SK-N-SH (cell line): Measurements from ENCODE around the gene AP1M2. TPM values are rescaled to one million over a fixed set of nuclear protein-coding genes. Genes with fewer than 3 reads are reported as not detected.

Source experiments
- CTCF ChIA-PET: fragments of 300-600, 350-600 bp; formaldehyde crosslinking; extraction: SDS; loops from one replicate; lab custom pipeline; 2021; lab: Yijun Ruan, JAX
- POLR2A ChIA-PET: fragments of 350-600 bp; sonication (Branson Sonifier 250); formaldehyde crosslinking; extraction: SDS; loops from one replicate; lab custom pipeline; 2020; ENCODE audit warnings: antibody characterized with exemption, inconsistent platforms; lab: Yijun Ruan, JAX
- DNase-seq: peaks from one replicate; pipeline ENCODE4 v3.0.0; 2012
- H2AFZ ChIP-seq: fragments of 200-600 bp; sonication (generic); 2 replicates; pipeline ENCODE4 v1.8.1; 2016; ENCODE audit warnings: antibody characterized with exemption, mild to moderate bottlenecking, low read depth
- H3F3A ChIP-seq: fragments of 200-600 bp; sonication (generic); replicated peaks from 2 replicates; pipeline ENCODE3; 2016; ENCODE audit warnings: antibody characterized with exemption, mild to moderate bottlenecking; ENCODE audit not compliant: insufficient read depth
- H3K27ac ChIP-seq, 2 experiments: fragments of 200-500 bp in 1 of 2; fragments of 200-600 bp in 1 of 2; sonication (Bioruptor generic) in 1 of 2; sonication (generic), shearing (Covaris generic) in 1 of 2; 2 replicates each; pipeline versions ENCODE4 v1.5.1 to v1.6.1; 2014 to 2016; ENCODE audit warnings: low read depth in 2 of 2, inconsistent platforms in 1 of 2, low read length in 1 of 2, mild to moderate bottlenecking in 1 of 2, mixed read lengths in 1 of 2
- H3K27me3 ChIP-seq: fragments of 200-600 bp; sonication (generic), shearing (Covaris generic); 2 replicates; pipeline ENCODE4 v1.6.1; 2016; ENCODE audit warnings: mixed run types; ENCODE audit not compliant: insufficient read depth
- H3K36me3 ChIP-seq, 2 experiments: fragments of 200-500 bp in 1 of 2; fragments of 200-600 bp in 1 of 2; sonication (Bioruptor generic) in 1 of 2; sonication (generic) in 1 of 2; replicated peaks in 1 of 2; 2 replicates each; pipeline versions ENCODE3 to v1.5.1; 2014 to 2016; ENCODE audit warnings: low read length in 1 of 2, mild to moderate bottlenecking in 1 of 2; ENCODE audit not compliant: insufficient read depth in 2 of 2, control insufficient read depth in 1 of 2
- H3K4me1 ChIP-seq, 2 experiments: fragments of 200-500 bp in 1 of 2; fragments of 200-600 bp in 1 of 2; sonication (Bioruptor generic) in 1 of 2; sonication (generic), shearing (Covaris generic) in 1 of 2; 2 replicates each; pipeline versions ENCODE4 v1.5.1 to v1.6.1; 2014 to 2016; ENCODE audit warnings: low read depth in 1 of 2, low read length in 1 of 2, mixed run types in 1 of 2; ENCODE audit not compliant: insufficient read depth in 2 of 2, control insufficient read depth in 1 of 2
- H3K4me2 ChIP-seq: fragments of 200-600 bp; sonication (generic), shearing (Covaris generic); 2 replicates; pipeline ENCODE4 v1.6.1; 2017; ENCODE audit warnings: mixed run types
- H3K4me3 ChIP-seq, 2 experiments: fragments of 200-500 bp in 1 of 2; fragments of 200-600 bp in 1 of 2; sonication (Bioruptor generic) in 1 of 2; sonication (generic), shearing (Covaris generic) in 1 of 2; 2 replicates each; pipeline versions ENCODE4 v1.5.1 to v1.8.1; 2014 to 2016; ENCODE audit warnings: low read depth in 2 of 2, inconsistent platforms in 1 of 2, low read length in 1 of 2, mild to moderate bottlenecking in 1 of 2, mixed read lengths in 1 of 2, moderate library complexity in 1 of 2
- H3K79me2 ChIP-seq: fragments of 200-600 bp; sonication (generic); 2 replicates; pipeline ENCODE4 v1.8.1; 2017; ENCODE audit warnings: mild to moderate bottlenecking; ENCODE audit not compliant: insufficient read depth
- H3K9ac ChIP-seq: fragments of 200-600 bp; sonication (generic); 2 replicates; pipeline ENCODE4 v1.6.1; 2017; ENCODE audit warnings: mixed run types
- H3K9me2 ChIP-seq: fragments of 200-600 bp; sonication (generic); 2 replicates; pipeline ENCODE4 v1.6.1; 2017; ENCODE audit warnings: mixed run types
- H3K9me3 ChIP-seq: fragments of 200-600 bp; sonication (generic); 2 replicates; pipeline ENCODE4 v1.6.1; 2017; ENCODE audit warnings: mixed run types, mild to moderate bottlenecking, moderate library complexity
- H4K20me1 ChIP-seq: fragments of 200-600 bp; sonication (generic); 2 replicates; pipeline ENCODE4 v1.6.1; 2017; ENCODE audit warnings: mild to moderate bottlenecking, mixed run types; ENCODE audit not compliant: insufficient read depth
- ELF1 ChIP-seq: IDR thresholded peaks from 2 replicates; pipeline ENCODE4 v1.4.0; 2012
- FOXJ3 ChIP-seq: sonication (generic); formaldehyde crosslinking; IDR thresholded peaks from 2 replicates; pipeline ENCODE4 v1.5.1; 2020; ENCODE audit warnings: mild to moderate bottlenecking, missing genetic modification reagents
- FOXM1 ChIP-seq: IDR thresholded peaks from 2 replicates; pipeline ENCODE4 v1.4.0; 2012; ENCODE audit warnings: low read depth, mild to moderate bottlenecking
- MAX ChIP-seq: IDR thresholded peaks from 2 replicates; pipeline ENCODE4 v1.4.0; 2012; ENCODE audit warnings: low read depth
- MEF2A ChIP-seq: IDR thresholded peaks from 2 replicates; pipeline ENCODE4 v1.4.0; 2012; ENCODE audit warnings: low read depth, borderline replicate concordance
- NFIC ChIP-seq: IDR thresholded peaks from 2 replicates; pipeline ENCODE4 v1.4.0; 2012; ENCODE audit warnings: borderline replicate concordance
- PBX3 ChIP-seq: IDR thresholded peaks from 2 replicates; pipeline ENCODE4; 2012
- POLR2AphosphoS5 ChIP-seq: IDR thresholded peaks from 2 replicates; pipeline ENCODE4 v1.6.1; 2012; ENCODE audit warnings: low read depth, low read length
- REST ChIP-seq: IDR thresholded peaks from 2 replicates; pipeline ENCODE4 v1.6.1; 2012; ENCODE audit warnings: mild to moderate bottlenecking, low read depth, low read length, moderate library complexity
- RFX5 ChIP-seq: IDR thresholded peaks from 2 replicates; pipeline ENCODE4 v1.6.1; 2012; ENCODE audit warnings: mild to moderate bottlenecking, improper control_type of control experiment, low read length
- TAF1 ChIP-seq: IDR thresholded peaks from 2 replicates; pipeline ENCODE4 v1.6.1; 2012; ENCODE audit warnings: low read depth, mild to moderate bottlenecking, low read length, moderate library complexity, borderline replicate concordance
- TCF12 ChIP-seq: IDR thresholded peaks from 2 replicates; pipeline ENCODE4 v1.4.0; 2012
- USF1 ChIP-seq: IDR thresholded peaks from 2 replicates; pipeline ENCODE4 v1.4.0; 2012; ENCODE audit warnings: low read depth, borderline replicate concordance
- WGBS: methylation state at CpG from one replicate; pipeline ENCODE4 v1.1.6; 2017; ENCODE audit warnings: low lambda C conversion rate; 5-methylcytosine and 5-hydroxymethylcytosine counted together
- polyA plus RNA-seq, 3 experiments: library from polyadenylated mRNA; depleted of rRNA; stranded (reverse); fragments of >200 nt; gene quantifications; 2 replicates each; pipeline ENCODE4 v1.2.3, GENCODE V29; 2012

AP1M2 gene
- polyA plus RNA-seq, 1 of the 3 experiments (the other 2 are of a cell fraction): 0.30 TPM

- H3K9me3 ChIP-seq: no peaks in the 10 kb centered on the region
- no peak overlapping the region for H3K9ac ChIP-seq
- no peaks in the 10 kb centered on the region for H3K27me3 ChIP-seq
- no peak overlapping the region for H2AFZ ChIP-seq
- peaks cover 20 to 25% of the 10 kb centered on the region in 2 experiments for H3K36me3 ChIP-seq
- peaks cover 0 to 2% of the 10 kb centered on the region in 2 experiments; a peak in 1 of 4 replicates for H3K4me1 ChIP-seq
- TF ChIP-seq FOXJ3 (CRISPR knock-in tag) (no peak), TCF12 (no peak), MAX (no peak), ELF1 (no peak), MEF2A (no peak), NFIC (no peak), USF1 (no peak), POLR2AphosphoS5 (no peak), PBX3 (no peak), REST (no peak), RFX5 (no peak), FOXM1 (no peak), TAF1 (no peak)
- TF ChIP-seq, all 33 proteins: peak for 0
- 94% methylated on average over 7 of the region's 7 CpGs for WGBS
- Histone ChIP-seq H4K20me1 (0 out of 2 replicates have a peak, but pooled peaks cover 3% of the 10 kb centered on the region), H3K9me2 (no peaks in the 10 kb centered on the region), H3K4me2 (no peak overlapping the region), H3K4me3 (no peak overlapping the region), H3K79me2 (peaks cover 19% of the 10 kb centered on the region), H3K27ac (no peak overlapping the region), H3F3A (peaks cover 13% of the 10 kb centered on the region)
- POLR2A ChIA-PET: no interaction called here
- no peak for DNase-seq
- CTCF ChIA-PET: no interaction called here
Observed at GRCh38 chr19:10549733-10550132, 37.4 kb downstream of the AP1M2 start.
